AG09309 (cell line): Measurements from ENCODE around the gene KLHL29.

Experiments used
- DNase-seq: peaks from one replicate; pipeline ENCODE4 v3.0.0-alpha.2; 2010; ENCODE audit warnings: low read depth
- H3K4me3 ChIP-seq: 2 replicates; pipeline ENCODE4 v1.5.1; 2011; ENCODE audit warnings: mild to moderate bottlenecking, low read depth, low read length, moderate library complexity; ENCODE audit not compliant: control insufficient read depth
- CTCF ChIP-seq: IDR thresholded peaks from 2 replicates; pipeline ENCODE4 v1.5.1; 2011; ENCODE audit warnings: mild to moderate bottlenecking, low read depth, low read length, inconsistent platforms; ENCODE audit not compliant: insufficient read depth, control insufficient read depth; ENCODE audit errors: missing control alignments

KLHL29 gene

GRCh38 chr2:23449413-23449812 lies 64.4 kb downstream of the KLHL29 start:
- DNase-seq = no peak
- TF ChIP-seq CTCF = no peak
- no peak overlapping the region for H3K4me3 ChIP-seq

- no peak for TF ChIP-seq CTCF
- no peak overlapping the region for H3K4me3 ChIP-seq
- no peak for DNase-seq
Observed at GRCh38 chr2:23449831-23450331, 64.9 kb downstream of the KLHL29 start.

- no peak for DNase-seq
- TF ChIP-seq CTCF = no peak
- H3K4me3 ChIP-seq = no peak overlapping the region
Observed at GRCh38 chr2:23452372-23452771, 67.4 kb downstream of the KLHL29 start.

GRCh38 chr2:23452853-23453420 lies 68.0 kb downstream of the KLHL29 start:
- no peak for TF ChIP-seq CTCF
- DNase-seq = no peak
- H3K4me3 ChIP-seq = no peak overlapping the region

- TF ChIP-seq CTCF = no peak
- no peak for DNase-seq
- H3K4me3 ChIP-seq = no peak overlapping the region
Observed at GRCh38 chr2:23453432-23453831, 68.5 kb downstream of the KLHL29 start.

GRCh38 chr2:23453836-23454460 lies 69.0 kb downstream of the KLHL29 start:
- TF ChIP-seq CTCF = no peak
- H3K4me3 ChIP-seq = no peak overlapping the region
- DNase-seq = no peak

GRCh38 chr2:23454501-23455120 lies 69.6 kb downstream of the KLHL29 start:
- no peak for DNase-seq
- no peak for TF ChIP-seq CTCF
- no peak overlapping the region for H3K4me3 ChIP-seq
